Measurements from ENCODE around the gene THPO.
"Not testable (repeated sequence)": the region's sequence is repeated elsewhere in the genome, so short reads cannot be mapped to it uniquely, and the experiment has no call there.

Gene THPO

GRCh38 chr3:184347321-184348056 is 30.5 kb downstream of the THPO start:
- no peaks in the 10 kb centered on the region for H3K9me3 ChIP-seq (ENCODE audit: low read length)
- peaks cover 13% of the 10 kb centered on the region for H3K4me1 ChIP-seq (ENCODE audit: insufficient read depth, low read length)
- no peak overlapping the region for H2AFZ ChIP-seq (ENCODE audit: low read depth, low read length)
- H3K36me3 ChIP-seq (ENCODE audit: insufficient read depth, low read length): peaks cover 50% of the 10 kb centered on the region
- H3K4me3 ChIP-seq (ENCODE audit: low read length): no peak overlapping the region
- no peaks in the 10 kb centered on the region for H3K27me3 ChIP-seq (ENCODE audit: insufficient read depth, low read length)

- Histone ChIP-seq H3K27me3 (ENCODE audit: insufficient read depth, low read length) (no peaks in the 10 kb centered on the region), H3K9me3 (ENCODE audit: low read length) (no peaks in the 10 kb centered on the region), H3K4me1 (ENCODE audit: insufficient read depth, low read length) (peaks cover 13% of the 10 kb centered on the region), H2AFZ (ENCODE audit: low read depth, low read length) (no peak overlapping the region), H3K36me3 (ENCODE audit: insufficient read depth, low read length) (peaks cover 44% of the 10 kb centered on the region), H3K4me3 (ENCODE audit: low read length) (no peak overlapping the region)
Measured at GRCh38 chr3:184346480-184347190, 31.4 kb downstream of the THPO start.

- Histone ChIP-seq H3K36me3 (ENCODE audit: insufficient read depth, low read length) (peaks cover 37% of the 10 kb centered on the region), H2AFZ (ENCODE audit: low read depth, low read length) (no peak overlapping the region), H3K4me1 (ENCODE audit: insufficient read depth, low read length) (peaks cover 13% of the 10 kb centered on the region), H3K27me3 (ENCODE audit: insufficient read depth, low read length) (no peaks in the 10 kb centered on the region), H3K9me3 (ENCODE audit: low read length) (no peaks in the 10 kb centered on the region), H3K4me3 (ENCODE audit: low read length) (no peak overlapping the region)
Measured at GRCh38 chr3:184345317-184346144, 32.5 kb downstream of the THPO start.

GRCh38 chr3:184344579-184345316 is 33.3 kb downstream of the THPO start:
- Histone ChIP-seq H3K9me3 (ENCODE audit: low read length) (no peaks in the 10 kb centered on the region), H2AFZ (ENCODE audit: low read depth, low read length) (no peak overlapping the region), H3K27me3 (ENCODE audit: insufficient read depth, low read length) (no peaks in the 10 kb centered on the region), H3K4me1 (ENCODE audit: insufficient read depth, low read length) (peaks cover 13% of the 10 kb centered on the region), H3K36me3 (ENCODE audit: insufficient read depth, low read length) (peaks cover 35% of the 10 kb centered on the region), H3K4me3 (ENCODE audit: low read length) (no peak overlapping the region)

- Histone ChIP-seq H3K27me3 (ENCODE audit: insufficient read depth, low read length) (no peaks in the 10 kb centered on the region), H3K4me3 (ENCODE audit: low read length) (no peak overlapping the region), H3K9me3 (ENCODE audit: low read length) (no peaks in the 10 kb centered on the region), H3K4me1 (ENCODE audit: insufficient read depth, low read length) (peaks cover 25% of the 10 kb centered on the region), H2AFZ (ENCODE audit: low read depth, low read length) (no peak overlapping the region), H3K36me3 (ENCODE audit: insufficient read depth, low read length) (peaks cover 32% of the 10 kb centered on the region)
Measured at GRCh38 chr3:184343200-184343876, 34.7 kb downstream of the THPO start.

GRCh38 chr3:184341925-184342324 is 36.1 kb downstream of the THPO start:
- Histone ChIP-seq H3K27me3 (ENCODE audit: insufficient read depth, low read length) (no peaks in the 10 kb centered on the region), H3K4me1 (ENCODE audit: insufficient read depth, low read length) (peaks cover 38% of the 10 kb centered on the region), H3K4me3 (ENCODE audit: low read length) (no peak overlapping the region), H3K36me3 (ENCODE audit: insufficient read depth, low read length) (peaks cover 29% of the 10 kb centered on the region), H3K9me3 (ENCODE audit: low read length) (no peaks in the 10 kb centered on the region), H2AFZ (ENCODE audit: low read depth, low read length) (no peak overlapping the region)

- H3K4me3 ChIP-seq (ENCODE audit: low read length); H3K27me3 ChIP-seq (ENCODE audit: insufficient read depth, low read length); H3K9me3 ChIP-seq (ENCODE audit: low read length); H2AFZ ChIP-seq (ENCODE audit: low read depth, low read length): not testable (repeated sequence)
- Histone ChIP-seq H3K4me1 (ENCODE audit: insufficient read depth, low read length) (peaks cover 33% of the 10 kb centered on the region), H3K36me3 (ENCODE audit: insufficient read depth, low read length) (peaks cover 22% of the 10 kb centered on the region)
Measured at GRCh38 chr3:184339451-184340135, 38.4 kb downstream of the THPO start.

- H3K9me3 ChIP-seq (ENCODE audit: low read length): no peaks in the 10 kb centered on the region
- no peak overlapping the region for H2AFZ ChIP-seq (ENCODE audit: low read depth, low read length)
- peaks cover 33% of the 10 kb centered on the region for H3K4me1 ChIP-seq (ENCODE audit: insufficient read depth, low read length)
- peaks cover 28% of the 10 kb centered on the region for H3K36me3 ChIP-seq (ENCODE audit: insufficient read depth, low read length)
- H3K27me3 ChIP-seq (ENCODE audit: insufficient read depth, low read length): no peaks in the 10 kb centered on the region
- peak overlapping the region; percentile 43 for H3K4me3 ChIP-seq (ENCODE audit: low read length)
Measured at GRCh38 chr3:184339001-184339400, 39.0 kb downstream of the THPO start.

- H3K9me3 ChIP-seq (ENCODE audit: low read length): no peaks in the 10 kb centered on the region
- peak overlapping the region; percentile 43 for H3K4me3 ChIP-seq (ENCODE audit: low read length)
- H2AFZ ChIP-seq (ENCODE audit: low read depth, low read length): no peak overlapping the region
- H3K36me3 ChIP-seq (ENCODE audit: insufficient read depth, low read length): peaks cover 30% of the 10 kb centered on the region
- no peaks in the 10 kb centered on the region for H3K27me3 ChIP-seq (ENCODE audit: insufficient read depth, low read length)
- peaks cover 33% of the 10 kb centered on the region for H3K4me1 ChIP-seq (ENCODE audit: insufficient read depth, low read length)
Measured at GRCh38 chr3:184338511-184338945, 39.5 kb downstream of the THPO start.

- H3K36me3 ChIP-seq (ENCODE audit: insufficient read depth, low read length): peaks cover 28% of the 10 kb centered on the region
Measured at GRCh38 chr3:184337981-184338380, 40.0 kb downstream of the THPO start.

GRCh38 chr3:184337399-184337714 is 40.6 kb downstream of the THPO start, which contains the start of gene FAM131A:
TSS of gene FAM131A (plus strand) at chr3:184337600. CDS start at chr3:184337631, 31 bp downstream.
- Histone ChIP-seq H3K4me3 (ENCODE audit: low read length) (peak within 1 kb of the TSS; percentile 63), H3K36me3 (ENCODE audit: insufficient read depth, low read length) (peaks cover 29% of the 10 kb centered on the region), H2AFZ (ENCODE audit: low read depth, low read length) (no peak within 1 kb of the TSS), H3K27me3 (ENCODE audit: insufficient read depth, low read length) (no peaks in the 10 kb centered on the region), H3K9me3 (ENCODE audit: low read length) (no peaks in the 10 kb centered on the region), H3K4me1 (ENCODE audit: insufficient read depth, low read length) (peaks cover 33% of the 10 kb centered on the region)

More at GRCh38 chr3:184337981-184338380, 40.0 kb downstream of the THPO start:
- Histone ChIP-seq H2AFZ (ENCODE audit: low read depth, low read length) (no peak overlapping the region), H3K4me1 (ENCODE audit: insufficient read depth, low read length) (peaks cover 33% of the 10 kb centered on the region), H3K9me3 (ENCODE audit: low read length) (no peaks in the 10 kb centered on the region), H3K27me3 (ENCODE audit: insufficient read depth, low read length) (no peaks in the 10 kb centered on the region), H3K4me3 (ENCODE audit: low read length) (peak overlapping the region; percentile 10)
